ACHN (cell line): ENCODE data around the gene MLYCD.
"Not testable (repeated sequence)": the region's sequence is repeated elsewhere in the genome, so short reads cannot be mapped to it uniquely, and the experiment has no call there.

Source experiments
- DNase-seq: peaks from one replicate; pipeline ENCODE4 v3.0.0-alpha.2; 2015
- in situ Hi-C: cut with HindIII; loops from 2 replicates; pipeline ENCODE4 v1.10.0; 2017; ENCODE audit warnings: low sequenced_read_pairs, low pct_ligation_motif_present, low pct_unique_long_range_greater_than_20kb

MLYCD gene

GRCh38 chr16:83947642-83948234 is 48.8 kb downstream of the MLYCD start:
- DNase-seq = no peak
- in situ Hi-C loops = no loop called here

- in situ Hi-C loops = no loop called here
- DNase-seq = no peak
Observed at GRCh38 chr16:83948914-83949723, 50.2 kb downstream of the MLYCD start.

- DNase-seq = no peak
- in situ Hi-C loops = no loop called here
Observed at GRCh38 chr16:83949724-83950001, 50.7 kb downstream of the MLYCD start.

GRCh38 chr16:83950862-83951399 is 52.0 kb downstream of the MLYCD start:
- in situ Hi-C loops = not testable (repeated sequence)

GRCh38 chr16:83951544-83951943 is 52.6 kb downstream of the MLYCD start:
- in situ Hi-C loops = no loop called here
- DNase-seq = no peak

More at GRCh38 chr16:83950862-83951399, 52.0 kb downstream of the MLYCD start:
- DNase-seq = peak; percentile 14

GRCh38 chr16:83952587-83952939 is 53.6 kb downstream of the MLYCD start:
- DNase-seq = no peak
- in situ Hi-C loops = no loop called here

GRCh38 chr16:83952940-83953795 is 54.3 kb downstream of the MLYCD start, which contains the start of gene OSGIN1:
Gene OSGIN1, plus strand, starts transcription at chr16:83953240. Its CDS starts 4,432 bp downstream, at chr16:83957672.
- DNase-seq = peak; percentile 98
- in situ Hi-C loops = no loop called here

- DNase-seq = peak; percentile 76
Observed at GRCh38 chr16:83953796-83954576, 55.1 kb downstream of the MLYCD start.

GRCh38 chr16:83954577-83955016 is 55.7 kb downstream of the MLYCD start:
- peak; percentile 82 for DNase-seq
- in situ Hi-C loops = no loop called here

More at GRCh38 chr16:83953796-83954576, 55.1 kb downstream of the MLYCD start:
- in situ Hi-C loops = no loop called here

GRCh38 chr16:83955218-83956130 is 56.6 kb downstream of the MLYCD start:
- in situ Hi-C loops = no loop called here
- no peak for DNase-seq

- peak; percentile 83 for DNase-seq
- in situ Hi-C loops = no loop called here
Observed at GRCh38 chr16:83956336-83957289, 57.7 kb downstream of the MLYCD start.

GRCh38 chr16:83957296-83957855 is 58.5 kb downstream of the MLYCD start:
- DNase-seq = no peak
- in situ Hi-C loops = no loop called here

- no peak for DNase-seq
- in situ Hi-C loops = no loop called here
Observed at GRCh38 chr16:83958137-83958845, 59.4 kb downstream of the MLYCD start.

GRCh38 chr16:83958846-83959565 is 60.1 kb downstream of the MLYCD start:
- in situ Hi-C loops = no loop called here
- DNase-seq = no peak
